Glomerular endothelial cell (primary cell): ENCODE data around the gene SEPSECS. TPM values are rescaled to one million over a fixed set of nuclear protein-coding genes. Genes with fewer than 3 reads are reported as not detected.
"Not testable (repeated sequence)": the region's sequence is repeated elsewhere in the genome, so short reads cannot be mapped to it uniquely, and the experiment has no call there.

Source experiments
- DNase-seq: peaks from one replicate; pipeline ENCODE4 v3.0.0-alpha.2; 2011; ENCODE audit warnings: low read depth, low spot score; ENCODE audit errors: extremely low read depth
- total RNA-seq: library from RNA; depleted of rRNA; stranded (reverse); fragments of >200 nt; gene quantifications from 2 replicates; pipeline ENCODE4 v1.2.3, GENCODE V29; 2015

SEPSECS gene
- total RNA-seq, 1 donor from 2014 or later = 4.8 TPM

DNA sequence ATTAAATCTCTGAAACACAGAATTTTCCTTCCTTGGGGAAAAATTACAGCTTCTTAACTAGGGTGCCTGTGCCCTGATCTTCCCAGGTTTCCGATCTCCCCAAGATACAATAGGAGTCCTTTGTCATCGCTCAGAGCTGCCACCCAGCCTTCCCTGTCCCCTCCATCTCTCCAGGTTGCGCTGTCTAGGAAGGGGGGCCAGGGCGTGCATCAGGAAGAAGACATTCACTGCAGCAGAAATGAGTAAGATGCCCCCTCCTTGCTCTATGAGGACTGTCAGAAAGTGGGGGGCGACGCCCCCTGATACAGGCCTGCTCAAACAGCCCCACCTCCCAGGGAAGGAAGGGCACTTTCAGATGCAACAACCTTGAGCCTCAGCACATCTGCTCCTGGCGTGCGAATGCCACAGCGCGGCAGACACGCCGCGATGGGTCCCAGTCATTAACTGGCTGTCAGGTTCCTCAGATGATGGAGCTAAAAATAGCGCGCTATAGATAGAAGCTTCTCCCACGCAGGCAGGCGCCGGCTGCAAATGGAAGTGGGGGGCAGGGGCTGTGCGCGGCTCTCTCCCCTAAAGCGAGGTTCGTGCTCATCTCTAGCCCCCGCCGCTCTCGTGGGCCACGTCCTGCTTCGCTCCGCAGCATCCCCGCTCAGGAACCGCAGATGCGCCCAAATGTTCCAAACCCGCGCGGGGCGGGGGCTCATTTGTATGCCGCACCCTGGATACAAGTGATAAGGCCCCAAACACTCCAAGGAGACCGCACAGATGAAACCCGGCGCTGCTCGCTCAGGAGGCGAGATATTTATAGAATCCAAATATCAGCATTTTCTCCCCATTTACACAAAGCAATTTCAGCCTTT lies 71.9 kb downstream of the SEPSECS start:
- DNase-seq = no peak

DNA sequence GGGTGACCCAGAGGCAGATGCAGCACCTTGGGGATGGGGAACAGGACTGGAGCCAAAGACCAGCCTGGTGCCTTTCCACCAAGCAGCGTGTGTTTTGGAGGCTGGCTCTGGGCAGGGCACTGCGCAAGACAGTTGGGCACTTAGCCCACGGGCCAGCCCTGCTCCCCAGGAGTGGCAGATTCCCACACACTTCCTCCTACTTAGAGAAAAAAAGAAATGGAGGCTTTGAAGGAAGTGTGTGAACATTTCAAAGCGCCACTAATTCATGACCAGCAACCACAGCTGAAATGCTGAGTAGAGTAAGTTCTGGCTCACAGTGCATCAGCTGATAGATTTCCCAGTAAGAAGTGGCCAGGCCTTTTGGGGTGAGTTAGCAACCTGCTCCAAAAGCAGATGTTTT lies 74.6 kb downstream of the SEPSECS start:
- DNase-seq = no peak

DNA sequence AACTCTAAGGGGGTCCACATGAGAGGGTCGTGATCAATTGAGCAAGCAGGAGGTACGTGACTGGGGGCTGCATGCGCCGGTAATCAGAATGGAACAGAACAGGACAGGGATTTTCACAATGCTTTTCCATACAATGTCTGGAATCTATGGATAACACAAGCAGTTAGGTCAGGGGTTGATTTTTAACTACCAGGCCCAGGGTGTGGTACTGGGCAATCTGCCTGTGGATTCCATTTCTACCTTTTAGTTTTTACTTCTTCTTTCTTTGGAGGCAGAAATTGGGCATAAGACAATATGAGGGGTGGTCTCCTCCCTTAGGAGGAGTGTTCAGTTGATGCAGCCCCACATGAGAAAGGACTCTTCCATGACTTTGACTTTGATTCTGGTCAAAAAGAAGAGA lies 76.8 kb downstream of the SEPSECS start:
- DNase-seq = not testable (repeated sequence)

DNA sequence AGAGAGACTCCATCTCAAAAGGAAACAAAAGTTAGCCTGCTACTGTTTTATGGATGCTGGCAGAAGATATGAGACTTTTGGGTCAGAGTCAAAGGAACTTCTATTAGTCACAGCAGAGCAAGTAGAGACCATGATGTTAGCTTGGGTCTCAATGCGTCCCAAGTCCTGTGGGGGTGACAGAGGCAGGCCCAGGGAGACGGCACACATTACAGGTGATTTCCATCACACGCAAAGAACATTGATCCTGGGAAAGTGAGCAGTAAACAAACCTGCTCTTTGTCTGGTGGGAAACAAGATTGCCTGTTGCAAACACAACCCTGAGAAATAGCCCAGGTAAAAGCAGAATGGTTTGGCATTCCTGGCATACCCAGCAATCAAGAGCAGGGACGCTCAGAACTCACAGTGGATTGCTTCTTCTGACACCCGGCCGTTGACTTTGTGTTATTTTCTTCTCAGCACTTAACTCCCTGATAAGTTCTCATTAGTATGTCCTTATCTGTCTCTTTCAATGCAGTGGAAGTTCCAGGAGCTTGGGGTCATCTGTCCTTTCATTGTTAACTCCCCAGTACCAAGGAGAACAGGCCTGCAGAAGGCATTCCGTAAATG lies 78.3 kb downstream of the SEPSECS start:
- DNase-seq = no peak

DNA sequence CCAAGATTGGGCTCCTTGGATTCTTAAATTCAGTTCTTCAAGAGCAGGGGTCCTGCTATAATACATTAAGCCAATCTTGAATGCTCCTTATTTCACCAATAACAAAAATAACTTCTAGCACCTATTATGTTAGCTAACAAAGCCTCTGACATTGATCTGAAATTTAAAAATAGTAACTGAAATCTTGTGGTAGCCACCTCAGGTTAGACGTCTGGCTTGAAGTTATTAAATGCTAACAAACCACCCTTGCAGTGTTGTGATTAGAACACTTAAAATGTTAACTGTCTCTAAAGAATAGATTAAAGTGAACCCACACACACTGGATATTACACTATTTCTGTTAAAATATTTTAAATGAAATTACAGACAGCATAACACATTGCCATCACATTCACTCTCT lies 79.7 kb downstream of the SEPSECS start:
- no peak for DNase-seq

DNA sequence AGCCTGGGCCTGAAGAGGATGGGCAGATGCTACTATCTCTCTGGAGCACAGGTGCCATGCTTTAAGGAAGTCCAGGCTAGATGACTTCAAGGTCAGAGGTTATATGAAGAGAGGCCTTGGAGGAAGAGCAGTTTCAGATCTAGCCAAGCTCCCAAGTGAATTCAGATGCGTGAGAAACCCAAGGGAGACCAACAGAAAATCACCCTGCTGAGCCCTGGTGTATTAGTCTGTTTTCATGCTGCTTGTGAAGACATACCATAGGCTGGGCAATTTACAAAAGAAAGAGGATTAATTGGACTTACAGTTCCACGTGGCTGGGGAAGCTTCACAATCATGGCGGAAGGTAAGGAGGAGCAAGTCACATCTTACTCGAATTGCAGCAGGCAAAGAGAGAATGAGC lies 81.7 kb downstream of the SEPSECS start:
- no peak for DNase-seq

DNA sequence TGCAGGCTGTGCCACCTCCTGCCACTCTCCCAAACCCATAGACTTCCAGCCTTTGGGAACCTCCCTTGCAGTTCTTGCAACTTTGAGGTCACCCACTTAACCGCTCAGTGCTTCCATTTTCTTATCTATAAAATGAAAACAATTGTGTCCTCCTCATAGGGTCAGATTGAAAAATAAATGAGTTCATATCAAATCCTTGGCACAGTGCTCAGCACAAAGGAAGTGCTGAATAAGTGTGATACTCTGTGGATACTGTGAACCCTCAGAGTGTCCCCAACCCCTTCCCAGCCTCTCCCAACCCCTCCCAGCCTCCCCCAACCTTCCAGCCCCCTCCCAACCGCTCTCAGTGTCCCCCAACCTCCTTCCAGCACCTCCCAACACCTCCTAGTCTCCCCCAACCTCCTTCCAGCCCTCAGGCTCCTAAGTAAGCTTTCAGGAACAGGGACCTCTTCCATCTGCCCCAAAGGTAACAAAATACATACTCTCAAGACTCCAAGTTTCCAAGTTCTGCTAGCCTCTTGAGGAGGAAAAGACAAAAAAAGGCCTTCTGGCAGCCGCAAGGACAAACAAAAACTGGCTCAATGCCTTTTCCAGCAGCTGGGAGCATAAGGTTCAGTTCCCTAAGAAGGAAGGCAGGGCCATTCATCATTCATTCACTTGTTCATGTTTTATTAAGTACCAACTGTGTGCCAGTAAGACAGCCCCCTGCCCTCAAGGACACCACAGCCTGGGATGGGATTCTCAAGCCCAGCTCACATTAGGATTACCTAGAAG lies 83.4 kb downstream of the SEPSECS start:
- DNase-seq = no peak

DNA sequence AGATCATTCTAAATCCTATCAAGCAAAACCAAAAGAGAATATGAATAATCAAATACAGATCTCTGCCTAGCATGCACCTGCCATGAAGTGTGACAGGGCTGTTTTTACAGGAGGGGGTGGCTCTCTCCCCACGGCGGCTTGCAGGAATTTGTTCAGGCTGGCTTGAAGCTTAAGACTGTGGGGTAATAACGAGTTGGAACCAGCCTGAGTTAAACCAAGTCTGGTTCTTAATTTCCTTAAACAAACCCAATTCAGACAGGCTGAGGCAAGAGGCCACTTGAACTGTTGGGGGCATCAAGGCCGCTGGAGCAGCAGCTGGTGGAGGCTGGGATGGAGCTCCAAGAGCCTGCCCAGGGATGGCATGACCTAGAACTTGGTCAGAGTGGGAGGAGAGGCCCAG lies 84.4 kb downstream of the SEPSECS start:
- DNase-seq = no peak

DNA sequence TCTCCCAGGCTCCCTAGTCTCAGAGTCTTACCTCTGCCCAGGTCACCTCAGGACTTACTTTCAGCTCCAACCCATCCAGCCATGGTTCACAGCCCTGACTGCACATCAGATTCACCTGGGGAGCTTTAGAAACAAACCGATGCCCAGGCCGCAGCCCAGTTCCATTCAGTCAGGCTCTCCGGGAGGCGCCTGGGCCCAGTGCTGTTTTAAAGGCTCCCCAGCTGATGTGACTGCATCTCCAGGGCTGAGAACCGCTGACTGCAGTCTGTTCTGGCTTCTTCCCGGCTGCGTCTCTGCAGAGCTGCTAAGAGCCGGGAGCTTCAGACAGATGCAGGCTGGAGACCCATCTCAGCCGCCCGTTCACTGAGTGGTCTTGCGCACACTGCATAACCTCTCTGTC lies 85.1 kb downstream of the SEPSECS start:
- DNase-seq = no peak

DNA sequence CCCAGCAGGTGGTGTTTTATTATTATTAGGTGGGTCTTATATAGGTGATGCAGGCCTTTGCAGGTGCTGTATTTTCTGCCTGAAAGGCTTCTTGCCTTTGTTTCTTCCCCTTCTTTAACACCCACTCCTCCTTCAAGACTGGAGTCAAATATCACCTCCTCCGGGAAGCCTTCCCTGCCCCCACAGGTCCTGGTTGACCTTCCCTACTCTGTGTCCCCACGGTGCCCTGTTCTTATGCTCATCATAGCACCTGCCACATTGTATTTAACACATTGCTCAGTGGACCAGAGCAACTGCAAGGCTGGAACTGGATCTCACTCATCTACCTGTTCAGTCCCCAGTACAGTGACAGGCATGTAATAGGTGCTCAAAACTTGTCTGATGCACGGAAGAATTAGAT lies 89.7 kb downstream of the SEPSECS start:
- DNase-seq = no peak

Other genes starting within 250 kb of the SEPSECS start
- 7.7 and 11.6 TPM in 2 replicates for gene CCDC149, start 247.4 kb downstream of the SEPSECS start, total RNA-seq
- gene LGI2, start 129.5 kb downstream of the SEPSECS start, total RNA-seq = 0.05 TPM in 1 of 2 replicates, not detected in the other
- gene PI4K2B, start 73.6 kb upstream of the SEPSECS start, total RNA-seq = 14.7 and 18.1 TPM in 2 replicates
- 6.8 and 8.1 TPM in 2 replicates for gene ZCCHC4, start 152.3 kb upstream of the SEPSECS start, total RNA-seq
- 18.2 and 18.8 TPM in 2 replicates for gene ANAPC4, start 216.8 kb upstream of the SEPSECS start, total RNA-seq